ENCODE data around the gene PARN. TPM values are rescaled to one million over a fixed set of nuclear protein-coding genes. Genes with fewer than 3 reads are reported as not detected.
A peak's percentile ranks its signal among the peaks of the same experiment; 100 is the strongest.

Gene PARN
- total and polyA plus RNA-seq, 3 donors from 2014 or later, result 43.5 to 67.2 (median 47.6) TPM

DNA sequence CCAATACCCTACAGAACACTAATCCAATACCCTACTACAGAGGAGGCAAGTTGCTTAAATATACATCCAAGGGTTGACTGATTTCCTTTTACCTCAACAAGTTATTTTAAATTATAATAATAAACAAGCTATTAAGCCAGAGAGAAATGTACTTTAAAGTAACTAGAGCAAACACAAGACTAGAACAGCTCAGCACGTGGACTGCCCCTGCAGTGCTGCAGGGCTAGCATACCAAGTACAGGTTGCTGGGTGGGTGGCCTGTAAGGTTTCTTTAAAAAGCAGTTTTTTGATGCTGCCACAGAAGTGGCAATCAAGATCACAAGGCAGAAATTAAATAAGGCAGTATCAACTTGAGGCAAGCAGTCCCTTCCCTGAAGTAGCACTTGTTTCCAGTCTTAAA, 63.5 kb downstream of the PARN start:
- Histone ChIP-seq H3K9me3 (no peaks in the 10 kb centered on the region), H3K36me3 (ENCODE audit: low read depth, missing control alignments) (no peaks in the 10 kb centered on the region), H3K27me3 (no peaks in the 10 kb centered on the region), H3K27ac (no peak overlapping the region), H3K4me3 (no peak overlapping the region), H3K4me1 (peaks cover 19% of the 10 kb centered on the region)
- no peak for DNase-seq
- WGBS, 2 donors, result 46 to 74% methylated on average over 1 of the region's 1 CpG
- TF ChIP-seq, protein P1, sequence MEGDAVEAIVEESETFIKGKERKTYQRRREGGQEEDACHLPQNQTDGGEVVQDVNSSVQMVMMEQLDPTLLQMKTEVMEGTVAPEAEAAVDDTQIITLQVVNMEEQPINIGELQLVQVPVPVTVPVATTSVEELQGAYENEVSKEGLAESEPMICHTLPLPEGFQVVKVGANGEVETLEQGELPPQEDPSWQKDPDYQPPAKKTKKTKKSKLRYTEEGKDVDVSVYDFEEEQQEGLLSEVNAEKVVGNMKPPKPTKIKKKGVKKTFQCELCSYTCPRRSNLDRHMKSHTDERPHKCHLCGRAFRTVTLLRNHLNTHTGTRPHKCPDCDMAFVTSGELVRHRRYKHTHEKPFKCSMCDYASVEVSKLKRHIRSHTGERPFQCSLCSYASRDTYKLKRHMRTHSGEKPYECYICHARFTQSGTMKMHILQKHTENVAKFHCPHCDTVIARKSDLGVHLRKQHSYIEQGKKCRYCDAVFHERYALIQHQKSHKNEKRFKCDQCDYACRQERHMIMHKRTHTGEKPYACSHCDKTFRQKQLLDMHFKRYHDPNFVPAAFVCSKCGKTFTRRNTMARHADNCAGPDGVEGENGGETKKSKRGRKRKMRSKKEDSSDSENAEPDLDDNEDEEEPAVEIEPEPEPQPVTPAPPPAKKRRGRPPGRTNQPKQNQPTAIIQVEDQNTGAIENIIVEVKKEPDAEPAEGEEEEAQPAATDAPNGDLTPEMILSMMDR (IDR thresholded peaks at IDR 0.05), result no peak
- no peak for TF ChIP-seq POLR2A (IDR thresholded peaks at IDR 0.05)
- intact Hi-C loops (cut with DNase I; ENCODE audit: low total_unique reads), result no loop called here

DNA sequence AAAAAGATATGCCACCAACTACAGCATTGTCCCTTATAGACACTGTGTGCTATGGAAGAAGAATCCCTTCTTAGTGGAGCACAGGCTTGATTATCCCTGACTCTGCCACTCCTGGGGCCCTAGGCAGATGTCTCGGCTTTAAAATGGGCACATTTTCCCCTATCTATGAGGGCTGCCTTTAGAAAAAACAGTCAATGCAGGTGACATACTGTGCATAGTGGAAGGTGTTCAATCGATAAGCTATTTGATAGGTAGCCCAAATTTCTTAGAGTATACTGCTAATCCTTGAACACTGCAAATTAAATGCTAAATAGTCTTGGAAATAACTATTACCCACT, 64.4 kb downstream of the PARN start:
- H3K27ac ChIP-seq, result no peak overlapping the region
- intact Hi-C loops (cut with DNase I; ENCODE audit: low total_unique reads), result no loop called here
- TF ChIP-seq POLR2A (IDR thresholded peaks at IDR 0.05), result no peak
- TF ChIP-seq, protein P1 (IDR thresholded peaks at IDR 0.05), result no peak

DNA sequence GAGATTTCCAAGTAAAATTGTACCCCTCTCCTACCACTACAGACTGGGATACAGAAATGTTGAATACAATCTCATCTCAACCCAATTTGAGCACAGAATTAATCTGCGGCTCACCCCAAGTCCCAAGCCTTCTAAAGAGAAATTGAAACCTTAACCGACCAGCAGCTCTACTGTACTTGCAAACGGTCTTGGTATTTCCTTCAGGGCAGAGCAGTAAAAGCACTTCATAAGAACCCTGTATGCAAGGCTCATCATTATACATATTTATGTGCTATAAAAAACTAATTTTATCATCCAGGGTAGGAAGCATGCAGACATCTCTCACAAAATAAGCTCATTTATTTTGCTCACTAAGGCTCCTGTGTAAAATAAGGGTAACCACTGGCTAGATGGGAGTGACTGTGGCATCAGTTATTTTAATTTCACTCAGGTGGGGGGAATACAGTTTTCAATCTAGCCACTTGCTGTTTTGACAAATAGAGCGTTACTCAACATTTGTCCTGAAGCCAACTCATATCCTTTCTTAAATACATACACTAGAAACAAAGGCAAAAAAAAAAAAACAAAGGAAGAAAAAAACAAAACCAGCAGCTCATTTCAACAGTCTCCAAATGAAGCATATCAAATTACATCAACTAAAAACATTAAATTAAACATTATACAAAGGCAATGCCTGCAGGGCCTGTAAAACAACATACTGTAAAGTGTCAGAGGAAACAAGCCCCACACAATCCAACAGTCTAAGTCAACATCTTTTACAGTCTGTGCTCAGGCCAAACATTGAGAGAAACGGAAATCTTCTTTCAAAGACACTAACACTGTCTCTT, 65.0 kb downstream of the PARN start:
- Histone ChIP-seq H3K27ac (peak overlapping the region in 1 of 2 donors; percentile 39), H3K4me3 (no peak overlapping the region), H3K36me3 (ENCODE audit: low read depth, missing control alignments) (no peaks in the 10 kb centered on the region), H3K9me3 (no peaks in the 10 kb centered on the region), H3K4me1 (peaks cover 19% of the 10 kb centered on the region), H3K27me3 (no peaks in the 10 kb centered on the region)
- no peak for TF ChIP-seq POLR2A (IDR thresholded peaks at IDR 0.05)
- TF ChIP-seq, protein P1 (IDR thresholded peaks at IDR 0.05), result no peak
- 46 to 52% methylated on average over 5 of the region's 5 CpGs for WGBS, 2 donors
- no peak for DNase-seq
- intact Hi-C loops (cut with DNase I; ENCODE audit: low total_unique reads), result no loop called here

More for the DNA sequence above, 64.4 kb downstream of the PARN start:
- Histone ChIP-seq H3K36me3 (ENCODE audit: low read depth, missing control alignments) (no peaks in the 10 kb centered on the region), H3K4me1 (peaks cover 19% of the 10 kb centered on the region), H3K27me3 (no peaks in the 10 kb centered on the region), H3K9me3 (no peaks in the 10 kb centered on the region), H3K4me3 (no peak overlapping the region)
- WGBS, 2 donors, result 76 to 85% methylated on average over 2 of the region's 2 CpGs
- DNase-seq, result no peak

DNA sequence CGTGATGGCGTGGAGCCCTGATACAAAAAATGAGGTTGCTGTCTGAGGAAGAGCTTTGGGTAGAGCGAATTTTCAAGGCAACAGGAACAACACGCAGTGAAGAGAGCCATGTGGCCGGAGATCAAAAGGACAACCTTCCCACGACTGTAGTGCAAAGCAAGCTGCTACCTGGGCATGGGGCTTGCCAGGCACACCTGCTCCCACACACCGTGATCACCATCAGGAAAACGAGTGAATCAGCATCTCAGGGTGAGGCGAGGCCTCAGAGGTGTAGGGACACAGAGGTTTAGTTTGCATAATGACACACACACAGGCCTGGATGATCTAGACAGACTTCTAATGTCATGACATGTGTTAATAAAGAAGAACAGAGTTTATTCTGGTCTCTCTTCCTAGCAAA, 65.7 kb downstream of the PARN start:
- peak overlapping the region in 1 of 2 donors; percentile 39 for H3K27ac ChIP-seq
- no peaks in the 10 kb centered on the region for H3K27me3 ChIP-seq
- H3K4me3 ChIP-seq, result no peak overlapping the region
- WGBS, 2 donors, result 66 to 84% methylated on average over 8 to 9 of the region's 9 CpGs
- peaks cover 16% of the 10 kb centered on the region for H3K4me1 ChIP-seq
- no peaks in the 10 kb centered on the region for H3K36me3 ChIP-seq (ENCODE audit: low read depth, missing control alignments)
- intact Hi-C loops (cut with DNase I; ENCODE audit: low total_unique reads), result no loop called here
- H3K9me3 ChIP-seq, result no peaks in the 10 kb centered on the region
- DNase-seq, result no peak
- TF ChIP-seq, protein P1 (IDR thresholded peaks at IDR 0.05), result no peak
- TF ChIP-seq POLR2A (IDR thresholded peaks at IDR 0.05), result no peak
